Activated naive CD8-positive, alpha-beta T cell treated with anti-CD3 and anti-CD28 coated beads for 36 hours (primary cell): ENCODE measurements around the gene NOL12. TPM values are rescaled to one million over a fixed set of nuclear protein-coding genes. Genes with fewer than 3 reads are reported as not detected.

Experiments used
- DNase-seq: peaks from one replicate; pipeline ENCODE4 v3.0.0; 2021
- H3K27ac Mint-ChIP-seq: one replicate; pipeline ENCODE4 v1.8.0; 2022; ENCODE audit warnings: mild to moderate bottlenecking, moderate library complexity, mixed read lengths
- H3K27me3 Mint-ChIP-seq: one replicate; pipeline ENCODE4 v1.8.0; 2022; ENCODE audit warnings: mild to moderate bottlenecking, mixed read lengths
- H3K36me3 Mint-ChIP-seq: one replicate; pipeline ENCODE4 v1.8.0; 2021; ENCODE audit warnings: mild to moderate bottlenecking, mixed read lengths
- H3K4me1 Mint-ChIP-seq: one replicate; pipeline ENCODE4 v1.8.0; 2021; ENCODE audit warnings: mixed read lengths
- H3K4me3 Mint-ChIP-seq: one replicate; pipeline ENCODE4 v1.8.0; 2022; ENCODE audit warnings: mild to moderate bottlenecking, moderate library complexity, mixed read lengths
- H3K9me3 Mint-ChIP-seq: one replicate; pipeline ENCODE4 v1.8.0; 2022; ENCODE audit warnings: mixed read lengths
- total RNA-seq, 2 experiments: library from RNA; stranded (reverse); gene quantifications; one replicate each; pipeline ENCODE4 v1.2.3, GENCODE V29; 2021

Gene NOL12
- total RNA-seq, 2 experiments from 2014 or later: 50.0 to 50.8 TPM

DNA sequence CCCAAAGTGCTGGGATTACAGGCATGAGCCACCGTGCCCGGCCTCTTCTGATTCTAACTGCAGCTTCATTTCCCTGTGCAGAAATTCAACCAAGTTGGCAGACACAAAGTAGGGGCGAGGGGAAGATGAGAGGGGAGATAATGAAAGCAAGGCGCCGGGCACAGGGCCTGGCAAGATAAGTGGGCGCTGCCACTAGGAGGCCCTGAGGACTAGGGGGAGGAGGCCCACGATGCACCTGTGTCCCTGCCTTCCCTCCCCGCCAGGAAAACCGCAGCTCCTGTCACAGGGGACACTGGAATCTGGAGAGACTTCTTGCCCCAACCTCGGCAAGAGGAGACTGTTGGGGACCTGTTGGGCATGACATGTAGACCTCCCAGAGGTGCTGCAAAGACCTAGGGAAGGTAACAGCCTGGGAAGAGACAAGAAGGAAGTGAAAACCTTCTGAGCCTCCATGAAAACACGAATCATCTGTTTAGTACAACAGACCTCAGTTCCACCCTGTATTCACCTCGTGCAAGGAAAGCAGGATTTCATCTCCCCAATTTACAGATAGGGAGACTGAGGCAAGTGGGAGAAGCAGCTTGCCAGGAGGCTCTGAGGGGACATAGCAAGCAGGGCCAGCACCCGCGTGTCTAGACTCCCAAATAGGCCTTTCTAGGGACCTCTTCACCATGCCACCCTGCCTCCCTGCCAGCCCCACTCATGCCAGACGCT is 13.8 kb upstream of the NOL12 start:
- Mint-ChIP-seq H3K27me3 (no peaks in the 10 kb centered on the region), H3K36me3 (no peaks in the 10 kb centered on the region), H3K4me1 (peaks cover 53% of the 10 kb centered on the region), H3K9me3 (no peaks in the 10 kb centered on the region), H3K4me3 (no peak overlapping the region), H3K27ac (peak overlapping the region; percentile 65)
- DNase-seq: no peak

DNA sequence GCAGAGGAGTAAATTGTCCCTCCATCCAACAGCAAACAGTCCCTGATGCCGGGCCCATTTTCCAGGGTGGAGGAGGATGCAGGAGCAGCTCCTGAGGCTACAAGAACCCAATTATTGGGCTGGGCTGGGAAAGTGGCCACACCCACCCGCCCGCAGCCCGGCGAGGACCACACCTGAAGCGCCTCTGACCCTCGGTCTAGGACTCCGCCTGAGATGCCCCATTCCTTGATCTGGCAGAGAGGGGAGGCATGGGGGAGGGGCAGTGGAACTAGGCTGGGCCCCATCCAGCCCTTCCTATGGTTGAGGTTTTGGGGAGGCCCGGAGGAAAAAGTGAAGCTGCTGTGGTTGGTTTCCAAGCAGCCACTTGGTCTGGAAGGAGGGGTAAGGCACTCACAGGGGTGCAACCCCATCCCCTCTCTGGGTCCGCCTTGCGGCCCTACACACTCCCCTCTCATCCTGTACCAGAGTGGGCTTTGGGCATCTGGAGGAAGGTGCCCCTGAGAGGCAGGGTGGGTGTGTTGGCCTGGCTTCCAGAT is 13.2 kb upstream of the NOL12 start:
- H3K36me3 Mint-ChIP-seq: peaks cover under 1% of the 10 kb centered on the region
- H3K4me1 Mint-ChIP-seq: peaks cover 58% of the 10 kb centered on the region
- no peaks in the 10 kb centered on the region for H3K27me3 Mint-ChIP-seq
- no peaks in the 10 kb centered on the region for H3K9me3 Mint-ChIP-seq
- H3K4me3 Mint-ChIP-seq: no peak overlapping the region
- H3K27ac Mint-ChIP-seq: no peak overlapping the region
- DNase-seq: peak; percentile 46

DNA sequence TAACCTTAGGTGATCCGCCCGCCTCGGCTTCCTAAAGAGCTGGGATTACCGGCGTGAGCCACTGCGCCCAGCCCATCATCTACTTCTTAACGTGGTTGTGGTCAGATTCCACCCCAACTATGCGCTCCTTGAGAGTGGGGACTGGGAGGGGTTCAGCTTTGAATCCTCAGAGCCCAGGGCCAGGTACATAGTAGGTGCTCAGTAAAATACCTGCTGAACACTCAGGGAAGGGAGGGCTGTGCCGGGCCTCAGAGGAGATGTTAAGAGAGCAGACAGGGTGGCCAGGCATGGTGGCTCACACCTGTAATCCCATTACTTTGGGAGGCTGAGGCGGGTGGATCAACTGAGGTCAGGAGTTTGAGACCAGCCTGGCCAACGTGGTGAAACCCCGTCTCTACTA is 11.9 kb upstream of the NOL12 start:
- Mint-ChIP-seq H3K4me1 (peaks cover 62% of the 10 kb centered on the region), H3K27me3 (no peaks in the 10 kb centered on the region), H3K36me3 (peaks cover 2% of the 10 kb centered on the region)

DNA sequence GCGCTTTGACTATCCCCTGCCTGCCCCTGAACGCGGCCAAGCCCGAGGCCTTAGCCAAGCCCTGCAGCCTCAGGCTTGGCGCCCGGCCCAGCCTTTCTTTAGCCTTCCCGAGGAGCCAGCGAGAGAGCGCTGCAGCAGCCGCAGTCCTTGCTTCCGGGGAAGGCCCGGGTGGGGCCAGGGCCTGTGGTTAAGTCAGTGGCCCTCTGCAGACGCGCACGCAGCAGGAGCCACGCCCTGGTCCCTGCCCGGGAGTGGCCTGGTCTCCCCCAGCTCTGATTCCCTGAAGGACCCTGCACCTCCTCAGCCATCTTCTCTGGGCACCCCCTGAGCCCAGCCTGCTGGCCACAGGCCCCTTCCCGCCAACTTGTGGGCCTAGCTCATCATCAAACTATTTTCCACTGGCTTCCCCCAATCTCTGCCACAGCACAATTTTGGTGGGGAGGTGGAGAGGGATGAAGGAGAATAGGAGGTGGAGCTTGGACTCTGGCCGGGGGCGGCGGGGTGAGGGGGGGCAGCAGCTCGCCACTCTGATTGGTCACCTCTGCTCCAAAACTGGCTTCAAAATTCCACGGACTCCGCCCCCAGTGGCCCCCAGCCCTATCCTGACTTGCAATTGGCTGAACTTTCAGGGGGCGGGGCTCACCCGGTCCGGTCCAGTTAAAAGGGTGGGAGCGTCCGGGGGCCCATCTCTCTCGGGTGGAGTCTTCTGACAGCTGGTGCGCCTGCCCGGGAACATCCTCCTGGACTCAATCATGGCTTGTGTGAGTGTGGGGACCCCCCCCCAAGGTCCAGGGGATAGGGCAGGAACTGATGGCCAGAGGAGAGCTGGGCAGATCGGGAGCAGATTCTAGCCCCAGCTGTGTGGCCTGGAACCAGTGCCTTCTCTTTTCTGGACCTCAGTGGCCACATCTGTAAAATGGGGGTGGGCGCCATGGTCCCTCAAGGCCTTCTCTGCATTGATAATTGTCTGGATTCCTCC is 10.9 kb upstream of the NOL12 start, which contains the start of gene LGALS1:
Gene LGALS1 (plus strand): TSS at position 686 of the 979 bp plus-strand sequence. CDS start 67 bp downstream, at position 753.
- Mint-ChIP-seq H3K27ac (peak within 1 kb of the TSS; percentile 92), H3K27me3 (no peaks in the 10 kb centered on the region), H3K9me3 (no peaks in the 10 kb centered on the region), H3K4me1 (peaks cover 57% of the 10 kb centered on the region), H3K36me3 (peaks cover 2% of the 10 kb centered on the region), H3K4me3 (peak within 1 kb of the TSS; percentile 80)
- peak; percentile 78 for DNase-seq

More for the DNA sequence above, 11.9 kb upstream of the NOL12 start:
- Mint-ChIP-seq H3K9me3 (no peaks in the 10 kb centered on the region), H3K4me3 (no peak overlapping the region), H3K27ac (peak overlapping the region; percentile 4)
- DNase-seq: no peak

DNA sequence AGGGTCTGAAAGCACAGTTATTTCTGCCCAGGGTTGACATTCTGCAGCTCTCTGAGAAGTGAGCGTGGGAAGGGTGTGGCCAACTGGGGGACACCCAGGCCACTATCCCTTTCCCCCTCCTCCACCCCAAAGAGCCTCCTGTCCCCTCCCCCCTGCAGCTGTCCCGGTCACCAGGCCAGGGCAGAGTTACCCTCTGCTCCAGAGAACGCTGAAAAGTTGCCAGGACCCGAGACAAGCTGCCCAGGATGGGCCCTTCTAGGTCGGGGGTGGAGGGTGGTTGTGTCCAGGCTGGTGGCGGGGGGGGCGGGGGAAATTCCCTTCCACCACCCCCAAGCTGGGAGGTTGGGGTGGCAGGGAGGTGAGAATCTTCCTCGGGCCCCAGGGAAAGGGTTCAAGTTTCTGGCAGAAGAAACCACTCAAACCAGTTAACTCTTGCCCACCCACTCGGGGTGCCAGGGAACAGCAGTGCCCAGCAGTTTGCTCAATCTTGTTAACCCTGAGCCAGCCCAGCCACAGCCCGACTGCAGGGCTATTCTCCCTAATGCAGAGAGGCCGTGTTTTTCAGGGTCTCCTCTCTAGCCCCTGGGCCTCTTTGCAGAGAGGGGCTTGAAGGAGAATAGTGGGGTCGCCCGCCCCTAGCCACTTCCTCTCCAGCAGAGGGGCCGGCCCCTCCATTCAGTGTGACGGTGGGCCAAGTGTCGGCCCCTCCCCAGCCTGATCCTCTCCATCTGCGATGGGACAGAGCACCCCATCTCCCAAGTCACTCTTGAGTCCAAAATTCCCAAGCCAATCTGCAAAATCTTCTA is 10.0 kb upstream of the NOL12 start:
- H3K4me1 Mint-ChIP-seq: peaks cover 57% of the 10 kb centered on the region
- peaks cover 2% of the 10 kb centered on the region for H3K36me3 Mint-ChIP-seq
- H3K4me3 Mint-ChIP-seq: peak overlapping the region; percentile 80

DNA sequence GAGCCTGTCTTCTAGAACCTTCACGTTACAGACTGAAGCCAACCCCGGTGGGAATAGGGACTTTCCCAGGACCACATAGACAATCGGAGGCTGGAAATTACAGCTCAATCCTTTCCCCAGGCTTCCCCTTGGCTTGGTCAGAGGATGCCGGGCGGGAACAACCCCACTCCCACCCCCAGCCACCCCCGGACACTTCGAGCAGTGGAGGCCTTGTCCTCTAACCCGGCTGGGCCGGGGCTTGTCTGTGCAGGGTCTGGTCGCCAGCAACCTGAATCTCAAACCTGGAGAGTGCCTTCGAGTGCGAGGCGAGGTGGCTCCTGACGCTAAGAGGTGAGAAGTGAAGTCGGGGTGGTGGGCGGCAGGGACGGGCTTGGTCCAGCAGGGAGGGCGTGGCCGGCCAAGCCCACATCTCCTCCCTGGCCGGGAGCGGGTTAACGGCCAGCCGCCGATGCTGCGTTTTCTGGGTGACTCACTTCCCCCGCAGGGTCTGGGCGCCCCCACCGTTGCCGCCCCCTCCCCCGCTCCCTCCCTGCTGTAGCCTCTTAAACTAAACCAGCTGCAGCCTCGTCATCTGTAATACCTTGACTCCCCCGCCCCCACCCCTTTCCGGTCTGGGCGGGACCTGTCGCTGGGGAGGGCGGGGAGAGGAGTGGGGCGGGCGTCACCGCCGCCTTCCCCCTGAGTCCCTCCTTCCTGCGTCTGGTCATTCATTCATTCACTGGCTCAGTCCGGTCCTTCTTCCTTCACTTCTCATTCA is 9.2 kb upstream of the NOL12 start:
- H3K9me3 Mint-ChIP-seq: no peaks in the 10 kb centered on the region
- H3K4me3 Mint-ChIP-seq: peak overlapping the region; percentile 87
- peak; percentile 93 for DNase-seq
- no peaks in the 10 kb centered on the region for H3K27me3 Mint-ChIP-seq
- peaks cover 2% of the 10 kb centered on the region for H3K36me3 Mint-ChIP-seq
- H3K4me1 Mint-ChIP-seq: peaks cover 57% of the 10 kb centered on the region
- H3K27ac Mint-ChIP-seq: peak overlapping the region; percentile 95

More for the DNA sequence above, 10.0 kb upstream of the NOL12 start:
- Mint-ChIP-seq H3K27ac (peak overlapping the region; percentile 92), H3K27me3 (no peaks in the 10 kb centered on the region), H3K9me3 (no peaks in the 10 kb centered on the region)
- peak; percentile 30 for DNase-seq

DNA sequence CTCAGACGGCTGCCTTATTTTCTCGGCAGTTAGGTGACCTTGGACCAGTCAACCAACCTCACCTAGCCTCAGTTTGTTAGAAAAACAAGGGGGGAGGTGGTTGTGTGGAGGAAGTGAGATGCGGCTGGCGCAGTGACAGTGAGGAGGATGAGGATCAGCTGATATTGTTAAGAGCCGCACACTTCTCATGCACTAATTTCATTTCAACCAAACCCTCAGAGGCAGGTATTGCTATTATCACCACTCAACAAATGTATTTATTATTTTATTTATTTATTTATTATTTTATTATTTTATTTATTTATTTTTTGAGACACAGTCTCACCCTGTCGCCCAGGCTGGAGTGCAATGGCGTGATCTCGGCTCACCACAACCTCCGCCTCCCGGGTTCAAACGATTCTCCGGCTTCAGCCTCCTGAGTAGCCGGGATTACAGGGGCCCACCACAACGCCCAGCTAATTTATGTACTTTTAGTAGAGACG is 8.6 kb upstream of the NOL12 start:
- Mint-ChIP-seq H3K36me3 (peaks cover 2% of the 10 kb centered on the region), H3K9me3 (no peaks in the 10 kb centered on the region), H3K27ac (peak overlapping the region; percentile 95), H3K27me3 (no peaks in the 10 kb centered on the region), H3K4me3 (peak overlapping the region; percentile 87), H3K4me1 (peaks cover 51% of the 10 kb centered on the region)
- no peak for DNase-seq

DNA sequence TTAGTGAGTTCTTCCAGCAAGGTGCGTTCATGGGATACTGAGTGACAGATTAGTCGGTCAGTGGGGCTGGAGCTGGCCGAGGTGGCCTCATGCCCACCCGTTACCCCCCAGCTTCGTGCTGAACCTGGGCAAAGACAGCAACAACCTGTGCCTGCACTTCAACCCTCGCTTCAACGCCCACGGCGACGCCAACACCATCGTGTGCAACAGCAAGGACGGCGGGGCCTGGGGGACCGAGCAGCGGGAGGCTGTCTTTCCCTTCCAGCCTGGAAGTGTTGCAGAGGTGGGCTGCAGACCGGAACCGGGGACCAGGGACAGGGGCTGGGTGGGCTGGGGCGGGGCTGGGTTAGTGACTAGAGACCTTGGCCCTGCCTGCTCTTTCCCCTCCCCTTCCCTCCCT is 7.8 kb upstream of the NOL12 start:
- H3K27me3 Mint-ChIP-seq: no peaks in the 10 kb centered on the region
- DNase-seq: no peak
- H3K4me1 Mint-ChIP-seq: peaks cover 43% of the 10 kb centered on the region
- peaks cover 2% of the 10 kb centered on the region for H3K36me3 Mint-ChIP-seq
- H3K27ac Mint-ChIP-seq: peak overlapping the region; percentile 79
- H3K4me3 Mint-ChIP-seq: no peak overlapping the region
- no peaks in the 10 kb centered on the region for H3K9me3 Mint-ChIP-seq

DNA sequence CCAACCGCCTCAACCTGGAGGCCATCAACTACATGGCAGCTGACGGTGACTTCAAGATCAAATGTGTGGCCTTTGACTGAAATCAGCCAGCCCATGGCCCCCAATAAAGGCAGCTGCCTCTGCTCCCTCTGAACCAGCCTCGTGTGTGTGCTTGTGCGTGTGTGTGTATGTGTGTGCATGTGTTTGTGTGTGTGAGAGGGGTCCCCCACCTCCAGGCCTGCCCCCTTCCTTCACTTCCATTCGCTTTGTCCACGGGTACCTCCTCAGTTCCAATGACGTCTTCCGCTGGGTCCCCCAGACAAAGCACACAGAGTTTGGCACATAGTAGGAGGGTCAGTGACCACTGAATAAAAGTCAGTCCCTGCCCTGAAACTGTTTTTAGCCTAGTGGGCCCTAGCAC is 6.5 kb upstream of the NOL12 start:
- H3K36me3 Mint-ChIP-seq: peaks cover 2% of the 10 kb centered on the region
- DNase-seq: no peak
- peaks cover 35% of the 10 kb centered on the region for H3K4me1 Mint-ChIP-seq
- H3K4me3 Mint-ChIP-seq: no peak overlapping the region
- no peaks in the 10 kb centered on the region for H3K27me3 Mint-ChIP-seq
- no peaks in the 10 kb centered on the region for H3K9me3 Mint-ChIP-seq
- peak overlapping the region; percentile 47 for H3K27ac Mint-ChIP-seq

DNA sequence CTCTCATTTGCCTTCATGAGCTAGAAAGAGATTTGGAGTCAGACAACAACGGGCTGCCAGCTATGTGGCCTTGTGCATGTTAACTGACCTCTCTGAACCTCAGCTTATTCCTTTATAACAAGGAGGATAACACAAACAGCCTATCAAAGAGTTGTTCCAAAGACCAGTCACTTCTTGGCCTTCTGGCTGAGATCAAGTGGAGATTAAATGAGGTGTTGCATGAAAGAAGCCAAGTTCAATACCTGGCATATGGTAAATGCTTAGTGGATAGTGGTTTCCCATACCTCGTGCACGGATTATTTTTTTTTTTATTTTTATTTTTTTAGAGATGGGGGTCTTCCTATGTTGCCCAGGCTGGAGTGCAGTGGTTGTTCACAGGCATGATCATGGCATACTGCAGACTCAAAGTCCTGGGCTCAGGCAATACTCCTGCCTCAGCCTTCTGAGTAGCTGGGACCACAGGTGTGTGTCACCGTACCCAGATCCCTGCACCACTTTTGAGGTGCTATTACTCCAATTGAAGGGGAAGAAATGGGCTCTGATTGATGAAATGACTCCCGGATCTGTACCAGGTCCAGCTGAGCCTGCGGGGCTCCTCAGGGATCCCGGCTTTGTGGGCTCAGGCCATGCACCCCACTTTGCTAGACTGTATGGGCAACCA is 5.8 kb upstream of the NOL12 start:
- Mint-ChIP-seq H3K27me3 (no peaks in the 10 kb centered on the region), H3K27ac (peak overlapping the region; percentile 47), H3K4me3 (no peak overlapping the region), H3K36me3 (peaks cover 2% of the 10 kb centered on the region), H3K4me1 (peaks cover 30% of the 10 kb centered on the region), H3K9me3 (no peaks in the 10 kb centered on the region)
- DNase-seq: no peak

DNA sequence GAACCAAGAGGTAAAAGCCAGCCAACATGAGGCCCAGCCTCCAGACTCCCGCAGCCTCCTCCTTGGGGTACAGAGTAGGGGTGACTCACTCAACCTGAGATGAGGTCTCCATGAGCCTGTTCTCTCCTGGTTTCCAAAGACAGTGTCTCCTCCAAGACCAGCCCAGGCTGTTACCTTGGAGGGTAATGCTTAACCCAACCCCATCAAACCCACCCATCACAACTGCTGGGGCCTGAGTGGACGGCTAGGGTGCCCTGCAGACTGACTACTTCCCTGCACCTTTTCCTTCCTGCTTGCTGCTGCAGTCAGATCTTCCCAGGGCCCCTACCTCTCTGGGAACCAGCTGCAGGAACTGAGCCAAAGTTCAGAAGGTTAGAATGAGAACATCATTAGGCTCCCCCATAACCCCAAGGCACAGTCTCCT is 5.1 kb upstream of the NOL12 start:
- no peak overlapping the region for H3K4me3 Mint-ChIP-seq
- H3K36me3 Mint-ChIP-seq: peaks cover 2% of the 10 kb centered on the region
- no peaks in the 10 kb centered on the region for H3K27me3 Mint-ChIP-seq
- H3K27ac Mint-ChIP-seq: no peak overlapping the region
- H3K9me3 Mint-ChIP-seq: no peaks in the 10 kb centered on the region
- peaks cover 25% of the 10 kb centered on the region for H3K4me1 Mint-ChIP-seq
- DNase-seq: no peak

DNA sequence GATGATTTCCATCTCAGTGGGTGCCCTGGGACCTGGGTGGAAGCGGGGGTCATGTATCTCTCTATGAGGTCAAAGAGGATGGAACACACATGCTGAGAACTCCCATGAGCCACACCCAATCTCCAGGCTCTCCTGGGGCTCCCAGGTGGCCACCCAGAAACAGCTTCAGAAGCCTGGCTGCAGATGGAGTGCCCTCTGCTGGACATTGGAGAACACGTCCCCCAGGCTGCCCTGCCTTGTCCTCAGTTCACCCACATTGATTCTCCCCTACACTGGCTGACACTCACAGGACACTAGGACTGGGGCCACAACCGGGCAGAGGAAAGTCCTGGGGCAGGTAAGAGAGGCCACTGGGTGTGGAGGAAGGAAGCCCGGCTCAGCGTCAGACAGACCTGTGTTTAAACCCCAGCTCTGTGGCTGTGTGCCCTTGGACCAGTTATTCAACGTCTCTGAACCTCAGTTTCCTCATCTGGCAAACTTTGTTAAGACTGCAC is 4.5 kb upstream of the NOL12 start:
- peak; percentile 75 for DNase-seq
- Mint-ChIP-seq H3K4me3 (no peak overlapping the region), H3K27ac (no peak overlapping the region), H3K9me3 (no peaks in the 10 kb centered on the region), H3K36me3 (peaks cover 3% of the 10 kb centered on the region), H3K4me1 (peaks cover 24% of the 10 kb centered on the region), H3K27me3 (no peaks in the 10 kb centered on the region)
